Loucy (cell line): Measurements from ENCODE around the gene JPH3.

Experiments used
- EZH2phosphoT487 ChIP-seq: fragments of 200-600 bp; IDR thresholded peaks from 2 replicates; pipeline ENCODE4 v1.6.1; 2018; ENCODE audit warnings: antibody characterized with exemption, mild to moderate bottlenecking, moderate library complexity, borderline replicate concordance
- TF ChIP-seq, protein P1 (sequence below): fragments of 200-600 bp; sonication (generic); conservative IDR thresholded peaks from 2 replicates; pipeline ENCODE4 v1.5.1; 2014; ENCODE audit warnings: mild to moderate bottlenecking, antibody characterized with exemption, low read length

DNA sequence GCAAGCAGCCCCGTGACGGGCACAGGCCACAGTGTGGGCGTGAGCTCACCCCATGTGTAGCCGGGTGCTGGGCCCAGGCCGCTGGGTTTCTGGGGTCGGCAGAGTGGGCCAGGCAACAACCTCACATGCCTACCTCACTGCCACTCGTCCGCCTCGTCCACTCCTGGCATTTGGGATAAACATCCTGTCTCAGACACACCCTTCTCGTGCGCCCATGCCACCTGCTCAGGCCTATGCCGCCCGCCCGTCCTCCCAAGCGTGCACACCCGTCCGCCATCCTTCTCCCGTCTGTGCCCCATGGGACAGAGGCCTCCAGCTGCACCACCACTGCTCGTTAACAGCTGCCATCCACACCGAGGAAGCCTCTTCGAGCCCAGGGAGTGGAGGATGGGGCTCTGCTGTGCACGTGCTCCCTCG lies 99.2 kb downstream of the JPH3 start:
- TF ChIP-seq, protein P1, sequence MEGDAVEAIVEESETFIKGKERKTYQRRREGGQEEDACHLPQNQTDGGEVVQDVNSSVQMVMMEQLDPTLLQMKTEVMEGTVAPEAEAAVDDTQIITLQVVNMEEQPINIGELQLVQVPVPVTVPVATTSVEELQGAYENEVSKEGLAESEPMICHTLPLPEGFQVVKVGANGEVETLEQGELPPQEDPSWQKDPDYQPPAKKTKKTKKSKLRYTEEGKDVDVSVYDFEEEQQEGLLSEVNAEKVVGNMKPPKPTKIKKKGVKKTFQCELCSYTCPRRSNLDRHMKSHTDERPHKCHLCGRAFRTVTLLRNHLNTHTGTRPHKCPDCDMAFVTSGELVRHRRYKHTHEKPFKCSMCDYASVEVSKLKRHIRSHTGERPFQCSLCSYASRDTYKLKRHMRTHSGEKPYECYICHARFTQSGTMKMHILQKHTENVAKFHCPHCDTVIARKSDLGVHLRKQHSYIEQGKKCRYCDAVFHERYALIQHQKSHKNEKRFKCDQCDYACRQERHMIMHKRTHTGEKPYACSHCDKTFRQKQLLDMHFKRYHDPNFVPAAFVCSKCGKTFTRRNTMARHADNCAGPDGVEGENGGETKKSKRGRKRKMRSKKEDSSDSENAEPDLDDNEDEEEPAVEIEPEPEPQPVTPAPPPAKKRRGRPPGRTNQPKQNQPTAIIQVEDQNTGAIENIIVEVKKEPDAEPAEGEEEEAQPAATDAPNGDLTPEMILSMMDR: no peak
- no peak for TF ChIP-seq EZH2phosphoT487
